PC-3 (cell line): ENCODE results near the gene BLNK. TPM values are rescaled to one million over a fixed set of nuclear protein-coding genes. Genes with fewer than 3 reads are reported as not detected.

ENCODE experiments used
- ATAC-seq: fragments of 200-7000 bp; cut with Tn5 transposase; 2 replicates; pipeline ENCODE4 v1.9.1; 2020; ENCODE audit warnings: mild to moderate bottlenecking, moderate library complexity
- BruUV-seq: library from RNA; stranded (reverse); fragments of 400-500 nt; replicated peaks from 2 replicates; lab custom pipeline; 2021; lab: Mats Ljungman, UMichigan
- CTCF ChIA-PET: fragments of 300-600 bp; sonication (Branson Sonifier 250); formaldehyde crosslinking; loops from one replicate; lab custom pipeline; 2022; ENCODE audit warnings: antibody characterized with exemption; lab: Charles Lee
- POLR2A ChIA-PET: fragments of 300-600 bp; sonication (Branson Sonifier 250); formaldehyde crosslinking; loops from one replicate; lab custom pipeline; 2022; ENCODE audit warnings: antibody characterized with exemption; ENCODE audit not compliant: unreplicated experiment; lab: Charles Lee
- DNase-seq: peaks from one replicate; pipeline ENCODE4 v3.0.0-alpha.2; 2015
- H2AFZ ChIP-seq: fragments of 300-600 bp; sonication (generic); 2 replicates; pipeline ENCODE4 v1.6.0; 2016; ENCODE audit warnings: antibody characterized with exemption, low read length
- H3F3A ChIP-seq: fragments of 300-600 bp; sonication (generic); one replicate; pipeline ENCODE4 v1.6.0; 2017; ENCODE audit warnings: antibody characterized with exemption, low read length, control low read depth, mild to moderate bottlenecking; ENCODE audit not compliant: unreplicated experiment
- H3K27ac ChIP-seq: fragments of 300-600 bp; sonication (generic); 2 replicates; pipeline ENCODE4 v1.5.1; 2016; ENCODE audit warnings: mild to moderate bottlenecking, low read length
- H3K27me3 ChIP-seq: fragments of 300-600 bp; sonication (generic); 2 replicates; pipeline ENCODE4 v1.6.1; 2016; ENCODE audit warnings: low read length, mixed read lengths
- H3K36me3 ChIP-seq: fragments of 300-600 bp; sonication (generic); 2 replicates; pipeline ENCODE4 v1.6.1; 2016; ENCODE audit warnings: low read depth, mixed run types, low read length, mixed read lengths
- H3K4me1 ChIP-seq: fragments of 300-600 bp; sonication (generic); 2 replicates; pipeline ENCODE4 v1.5.1; 2016; ENCODE audit warnings: low read length; ENCODE audit not compliant: insufficient read depth
- H3K4me2 ChIP-seq: fragments of 300-600 bp; sonication (generic); 2 replicates; pipeline ENCODE4 v1.6.0; 2016; ENCODE audit warnings: low read length
- H3K4me3 ChIP-seq: fragments of 300-600 bp; sonication (generic); 2 replicates; pipeline ENCODE4 v1.5.1; 2016; ENCODE audit warnings: mild to moderate bottlenecking, low read length, mixed read lengths
- H3K79me2 ChIP-seq: fragments of 300-600 bp; sonication (generic); 2 replicates; pipeline ENCODE4 v1.6.1; 2017; ENCODE audit warnings: low read length, mixed read lengths
- H3K9ac ChIP-seq: fragments of 300-600 bp; sonication (generic); 2 replicates; pipeline ENCODE4 v1.6.0; 2016; ENCODE audit warnings: mild to moderate bottlenecking, low read length
- H3K9me2 ChIP-seq: fragments of 300-600 bp; sonication (generic); replicated peaks from 2 replicates; pipeline ENCODE4 v1.6.1; 2016; ENCODE audit warnings: mixed run types, low read length, mixed read lengths
- H3K9me3 ChIP-seq: fragments of 300-600 bp; sonication (generic); 2 replicates; pipeline ENCODE4 v1.6.1; 2016; ENCODE audit warnings: low read length, mixed read lengths
- H4K20me1 ChIP-seq: fragments of 300-600 bp; sonication (generic); 2 replicates; pipeline ENCODE4 v1.6.1; 2016; ENCODE audit warnings: low read length, mixed read lengths
- EZH2 ChIP-seq: fragments of 300-600 bp; sonication (generic); IDR thresholded peaks from one replicate; pipeline ENCODE4 v1.6.1; 2017; ENCODE audit warnings: antibody characterized with exemption, mild to moderate bottlenecking, low read length; ENCODE audit not compliant: unreplicated experiment
- EZH2phosphoT487 ChIP-seq: fragments of 300-600 bp; sonication (generic); IDR thresholded peaks from 2 replicates; pipeline ENCODE4 v1.6.1; 2018; ENCODE audit warnings: mild to moderate bottlenecking, antibody characterized with exemption, low read length, borderline replicate concordance
- intact Hi-C: fragments of 100-400 bp; cut with micrococcal nuclease; formaldehyde crosslinking; loops from 2 replicates; pipeline ENCODE4 v1.9.0; 2023
- total RNA-seq: library from RNA; depleted of rRNA; stranded (reverse); fragments of >200 nt; gene quantifications from 2 replicates; pipeline ENCODE4 v1.2.3, GENCODE V29; 2014; rRNA removed
- TF ChIP-seq, protein P1 (sequence below): fragments of 300-600 bp; sonication (generic); conservative IDR thresholded peaks from 2 replicates; pipeline ENCODE4 v1.5.1; 2017; ENCODE audit warnings: antibody characterized with exemption, low read depth, mild to moderate bottlenecking, low read length

BLNK gene
- total RNA-seq, 1 experiment from 2014 or later, result not detected

DNA sequence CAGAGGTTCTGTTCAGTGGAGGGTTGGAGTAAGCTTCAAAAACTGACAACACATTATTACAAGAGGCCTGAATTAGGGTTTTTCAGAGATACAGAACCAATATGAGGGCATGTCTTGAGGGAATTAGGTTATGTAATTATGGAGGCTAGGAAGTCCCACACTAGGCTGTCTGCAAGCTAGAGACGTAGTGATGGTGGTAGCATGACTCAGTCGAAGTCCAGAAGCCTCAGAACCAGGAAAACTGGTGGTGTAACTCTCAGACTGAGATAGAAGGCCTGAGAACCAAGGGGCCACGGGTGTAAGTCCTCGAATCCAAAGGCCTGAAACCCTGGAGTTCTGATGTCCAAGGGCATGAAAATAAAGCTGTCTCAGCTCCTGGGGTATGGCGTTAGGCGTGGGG is 105.6 kb downstream of the BLNK start:
- Histone ChIP-seq H3K4me3 (no peak overlapping the region), H3F3A (no peaks in the 10 kb centered on the region), H3K79me2 (no peaks in the 10 kb centered on the region), H3K4me2 (no peak overlapping the region), H4K20me1 (no peaks in the 10 kb centered on the region), H3K9ac (no peak overlapping the region), H2AFZ (no peak overlapping the region), H3K9me2 (no peaks in the 10 kb centered on the region), H3K27me3 (no peaks in the 10 kb centered on the region), H3K36me3 (no peaks in the 10 kb centered on the region), H3K27ac (no peak overlapping the region), H3K9me3 (no peaks in the 10 kb centered on the region), H3K4me1 (no peaks in the 10 kb centered on the region)
- POLR2A ChIA-PET, result no interaction called here
- no peak for TF ChIP-seq EZH2
- TF ChIP-seq EZH2phosphoT487, result no peak
- TF ChIP-seq, protein P1, sequence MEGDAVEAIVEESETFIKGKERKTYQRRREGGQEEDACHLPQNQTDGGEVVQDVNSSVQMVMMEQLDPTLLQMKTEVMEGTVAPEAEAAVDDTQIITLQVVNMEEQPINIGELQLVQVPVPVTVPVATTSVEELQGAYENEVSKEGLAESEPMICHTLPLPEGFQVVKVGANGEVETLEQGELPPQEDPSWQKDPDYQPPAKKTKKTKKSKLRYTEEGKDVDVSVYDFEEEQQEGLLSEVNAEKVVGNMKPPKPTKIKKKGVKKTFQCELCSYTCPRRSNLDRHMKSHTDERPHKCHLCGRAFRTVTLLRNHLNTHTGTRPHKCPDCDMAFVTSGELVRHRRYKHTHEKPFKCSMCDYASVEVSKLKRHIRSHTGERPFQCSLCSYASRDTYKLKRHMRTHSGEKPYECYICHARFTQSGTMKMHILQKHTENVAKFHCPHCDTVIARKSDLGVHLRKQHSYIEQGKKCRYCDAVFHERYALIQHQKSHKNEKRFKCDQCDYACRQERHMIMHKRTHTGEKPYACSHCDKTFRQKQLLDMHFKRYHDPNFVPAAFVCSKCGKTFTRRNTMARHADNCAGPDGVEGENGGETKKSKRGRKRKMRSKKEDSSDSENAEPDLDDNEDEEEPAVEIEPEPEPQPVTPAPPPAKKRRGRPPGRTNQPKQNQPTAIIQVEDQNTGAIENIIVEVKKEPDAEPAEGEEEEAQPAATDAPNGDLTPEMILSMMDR, result no peak
- DNase-seq (no peak), ATAC-seq (no peak)
- intact Hi-C loops, result no loop called here
- no TSS peak for BruUV-seq
- CTCF ChIA-PET, result no interaction called here

GRCh38 chr10:96153070-96153469 is 118.3 kb downstream of the BLNK start:
- BruUV-seq, result no TSS peak
- DNase-seq (no peak), ATAC-seq (no peak)
- ChIA-PET POLR2A (no interaction called here), CTCF (no interaction called here)
- no peak overlapping the region for H3K27ac ChIP-seq
- TF ChIP-seq EZH2phosphoT487, result no peak
- TF ChIP-seq, protein P1, result no peak
- TF ChIP-seq EZH2, result no peak
- no peaks in the 10 kb centered on the region for H3K9me3 ChIP-seq
- H4K20me1 ChIP-seq, result no peaks in the 10 kb centered on the region
- H3K4me2 ChIP-seq, result no peak overlapping the region
- intact Hi-C loops, result no loop called here
- no peaks in the 10 kb centered on the region for H3K9me2 ChIP-seq
- no peaks in the 10 kb centered on the region for H3K36me3 ChIP-seq
- H3F3A ChIP-seq, result no peaks in the 10 kb centered on the region
- H3K9ac ChIP-seq, result no peak overlapping the region
- H3K4me3 ChIP-seq, result no peak overlapping the region
- no peaks in the 10 kb centered on the region for H3K27me3 ChIP-seq
- no peaks in the 10 kb centered on the region for H3K79me2 ChIP-seq
- H2AFZ ChIP-seq, result no peak overlapping the region
- no peaks in the 10 kb centered on the region for H3K4me1 ChIP-seq

DNA sequence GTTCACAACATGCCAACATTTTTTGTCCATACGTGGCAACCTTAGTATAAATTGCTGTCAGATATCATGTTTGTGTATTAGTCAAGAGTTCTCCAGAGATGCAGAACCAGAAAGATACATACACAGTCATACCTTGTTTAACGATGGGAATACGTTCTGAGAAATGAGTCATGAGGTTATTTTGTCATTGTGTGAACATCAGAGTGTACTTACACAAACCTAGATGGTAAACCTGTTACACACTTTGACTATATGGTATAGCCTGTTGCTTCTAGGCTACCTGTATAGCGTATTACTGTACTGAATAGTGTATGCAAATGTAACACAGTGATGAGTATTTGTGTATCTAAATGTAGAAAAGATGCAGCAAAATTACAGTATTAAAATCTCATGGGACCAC is 118.9 kb downstream of the BLNK start:
- Histone ChIP-seq H3K4me1 (no peaks in the 10 kb centered on the region), H3K36me3 (no peaks in the 10 kb centered on the region), H2AFZ (no peak overlapping the region), H3K4me3 (no peak overlapping the region), H3K9me3 (no peaks in the 10 kb centered on the region), H3K27me3 (no peaks in the 10 kb centered on the region), H3K79me2 (no peaks in the 10 kb centered on the region), H3K9ac (no peak overlapping the region), H3K9me2 (no peaks in the 10 kb centered on the region), H3K27ac (no peak overlapping the region), H4K20me1 (no peaks in the 10 kb centered on the region), H3K4me2 (no peak overlapping the region), H3F3A (no peaks in the 10 kb centered on the region)
- POLR2A ChIA-PET, result no interaction called here
- no TSS peak for BruUV-seq
- peak; percentile 31 for DNase-seq
- TF ChIP-seq EZH2, result no peak
- intact Hi-C loops, result no loop called here
- no peak for ATAC-seq
- CTCF ChIA-PET, result no interaction called here

Other genes with a start within 250 kb of the BLNK start
- 3.2 and 3.9 TPM in 2 replicates for gene CCNJ, start 228.0 kb downstream of the BLNK start, total RNA-seq
- 0.69 TPM in 2 replicates for gene ZNF518A, start 141.3 kb downstream of the BLNK start, total RNA-seq
- gene DNTT, start 32.9 kb upstream of the BLNK start, total RNA-seq, result not detected in 2 replicates
- not detected in 2 replicates for gene OPALIN, start 87.4 kb upstream of the BLNK start, total RNA-seq
- 0.18 TPM in 1 of 2 replicates, not detected in the other for gene TLL2, start 242.4 kb upstream of the BLNK start, total RNA-seq